Neural cell (in vitro differentiated cells): Measurements from ENCODE around the gene LPP.

Source experiments
- CTCF ChIP-seq: fragments of 450-650 bp; IDR thresholded peaks from 2 replicates; pipeline ENCODE4 v1.5.1; 2014; ENCODE audit warnings: antibody characterized with exemption, mild to moderate bottlenecking, moderate library complexity; ENCODE audit not compliant: poor library complexity, severe bottlenecking
- EP300 ChIP-seq: fragments of 450-650 bp; conservative IDR thresholded peaks from 2 replicates; pipeline ENCODE4 v1.6.1; 2014; ENCODE audit warnings: antibody characterized with exemption, mild to moderate bottlenecking, moderate library complexity; ENCODE audit not compliant: poor library complexity, severe bottlenecking
- EZH2 ChIP-seq: fragments of 200-600, 300-800 bp; shearing (Covaris generic), sonication (generic); IDR thresholded peaks from 2 replicates; pipeline ENCODE4 v1.6.1; 2014; ENCODE audit warnings: antibody characterized with exemption, low read length, borderline replicate concordance, mild to moderate bottlenecking; ENCODE audit not compliant: insufficient read depth, poor library complexity, severe bottlenecking
- POLR2AphosphoS5 ChIP-seq: IDR thresholded peaks from 2 replicates; pipeline ENCODE4 v1.6.1; 2012
- RAD21 ChIP-seq: fragments of 450-650 bp; conservative IDR thresholded peaks from 2 replicates; pipeline ENCODE4 v1.6.1; 2014; ENCODE audit warnings: antibody characterized with exemption, mild to moderate bottlenecking, moderate library complexity
- TAF1 ChIP-seq: IDR thresholded peaks from 2 replicates; pipeline ENCODE4 v1.6.1; 2012; ENCODE audit warnings: low read depth

DNA sequence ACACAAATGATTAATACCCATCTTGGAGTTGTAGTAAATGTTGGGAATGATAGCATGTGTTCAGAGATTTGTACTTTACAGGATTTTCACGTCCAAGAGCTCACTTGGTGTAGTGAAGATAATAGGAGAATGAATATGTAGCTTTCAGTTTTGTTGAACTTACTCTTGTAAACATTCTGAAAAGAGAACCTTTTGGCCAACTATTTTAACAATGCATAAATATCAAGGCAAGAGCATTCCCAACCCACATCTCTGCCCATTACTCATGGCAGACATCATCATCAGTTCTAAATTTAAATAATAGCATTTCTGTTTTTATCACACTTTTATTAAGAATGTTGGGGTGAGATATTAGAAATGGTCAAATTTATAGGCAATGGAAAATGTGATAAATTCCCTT lies 552.6 kb downstream of the LPP start:
- TF ChIP-seq CTCF = no peak
- TF ChIP-seq EZH2 = no peak
- TF ChIP-seq EP300 = no peak
- no peak for TF ChIP-seq POLR2AphosphoS5
- no peak for TF ChIP-seq TAF1
- no peak for TF ChIP-seq RAD21
